ENCODE data around the gene GRIA1.
"Not testable (repeated sequence)": the region's sequence is repeated elsewhere in the genome, so short reads cannot be mapped to it uniquely, and the experiment has no call there.

The GRIA1 gene

DNA sequence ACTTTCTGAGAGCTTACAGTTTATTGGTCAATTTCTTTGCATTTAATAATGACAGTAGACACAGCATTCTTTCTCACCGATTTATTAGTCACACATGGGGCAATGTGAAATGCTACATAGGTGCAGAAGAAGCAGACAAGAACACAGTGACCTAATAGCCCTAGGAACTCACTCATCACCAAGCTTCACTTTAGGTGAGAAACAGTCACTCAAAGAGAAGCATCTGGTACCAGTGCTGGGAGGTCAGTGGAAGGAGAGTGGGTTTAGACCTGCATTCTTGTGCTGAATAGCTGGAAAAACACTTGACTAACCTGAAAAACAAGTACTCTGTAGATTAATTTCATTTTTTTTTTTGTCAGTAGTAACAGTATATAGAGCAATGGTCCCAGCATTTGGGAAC lies 179.6 kb downstream of the GRIA1 start:
- no peak for DNase-seq

GRCh38 chr5:153671653-153672346 lies 181.3 kb downstream of the GRIA1 start:
- no peak for DNase-seq

DNA sequence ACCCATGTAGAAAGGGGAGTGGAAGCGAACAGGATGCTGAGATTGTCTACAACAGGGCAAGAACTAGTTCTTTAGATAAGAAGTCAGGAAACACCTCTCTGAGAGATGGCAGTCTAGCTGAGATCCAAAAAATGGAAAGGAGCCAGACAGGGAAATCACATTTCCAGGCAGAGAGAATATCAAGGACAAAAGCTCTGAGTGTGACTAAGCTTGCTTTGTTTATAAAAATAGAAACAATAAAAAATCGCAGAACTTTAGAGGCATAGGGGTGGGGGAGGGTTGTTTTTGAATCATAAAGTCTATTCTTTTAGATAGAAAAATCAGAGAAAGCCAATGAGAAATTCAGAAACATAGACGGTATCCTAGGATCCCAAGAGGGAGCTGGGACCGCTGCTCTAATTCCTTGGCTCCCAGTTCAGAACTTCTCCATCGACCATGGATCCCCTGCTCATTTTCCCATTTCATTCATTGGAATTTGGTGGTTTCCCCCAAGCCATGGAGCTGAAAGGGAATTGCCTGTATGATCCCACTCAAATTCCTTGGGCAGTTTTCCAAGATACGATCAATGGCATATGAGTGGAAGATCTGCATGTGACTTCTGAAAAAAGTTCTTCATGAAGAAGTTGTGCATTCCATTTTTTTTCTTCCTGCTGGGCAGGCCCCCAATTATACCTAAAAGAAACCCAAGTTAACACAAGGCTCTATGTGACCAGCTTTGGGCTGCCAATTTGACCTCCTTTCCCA lies 182.0 kb downstream of the GRIA1 start:
- no peak for DNase-seq

- no peak for DNase-seq
Observed at GRCh38 chr5:153674356-153674755, 183.9 kb downstream of the GRIA1 start.

DNA sequence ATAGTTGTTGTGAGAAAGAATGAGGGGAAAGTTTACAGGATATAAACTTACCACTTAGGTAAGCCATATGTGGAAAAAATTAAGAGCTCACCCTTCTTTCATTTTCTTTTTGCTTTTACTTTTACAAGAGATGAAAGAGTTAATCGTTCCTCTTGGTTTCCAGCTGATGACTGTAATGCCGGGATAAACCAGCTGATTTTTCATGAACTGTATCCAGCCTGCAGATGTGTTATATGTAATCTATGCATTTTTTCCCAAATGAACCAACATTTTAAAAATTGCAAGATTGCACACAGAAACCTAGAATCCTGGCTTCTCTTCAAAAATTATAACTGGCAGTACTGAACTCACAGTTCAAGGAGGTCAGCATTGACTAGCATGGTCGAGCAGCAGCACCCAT lies 185.9 kb downstream of the GRIA1 start:
- no peak for DNase-seq

- no peak for DNase-seq
Observed at GRCh38 chr5:153676821-153677220, 186.4 kb downstream of the GRIA1 start.

GRCh38 chr5:153678617-153679329 lies 188.3 kb downstream of the GRIA1 start:
- no peak for DNase-seq

- DNase-seq: no peak
Observed at GRCh38 chr5:153690236-153690635, 199.8 kb downstream of the GRIA1 start.

DNA sequence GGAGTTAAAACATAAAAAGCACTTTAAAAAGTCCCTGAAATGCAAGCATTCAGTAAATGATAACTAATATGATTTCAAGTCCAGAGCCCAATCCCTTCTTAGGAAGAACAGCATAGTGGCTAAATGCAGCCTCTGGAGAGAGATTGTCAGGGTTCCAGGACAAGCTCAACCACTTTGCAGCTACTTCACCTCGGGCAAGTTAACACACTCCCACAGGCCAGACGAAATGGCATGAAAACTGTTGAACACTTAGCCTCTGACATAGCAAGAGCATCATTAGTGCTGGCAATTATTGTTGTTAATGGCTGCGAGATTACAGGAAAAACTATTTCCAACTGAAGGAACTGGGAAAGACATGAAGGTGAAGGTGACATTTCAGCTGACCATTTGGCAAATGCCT lies 205.8 kb downstream of the GRIA1 start:
- DNase-seq: no peak

- DNase-seq: no peak
Observed at GRCh38 chr5:153699035-153699434, 208.6 kb downstream of the GRIA1 start.

DNA sequence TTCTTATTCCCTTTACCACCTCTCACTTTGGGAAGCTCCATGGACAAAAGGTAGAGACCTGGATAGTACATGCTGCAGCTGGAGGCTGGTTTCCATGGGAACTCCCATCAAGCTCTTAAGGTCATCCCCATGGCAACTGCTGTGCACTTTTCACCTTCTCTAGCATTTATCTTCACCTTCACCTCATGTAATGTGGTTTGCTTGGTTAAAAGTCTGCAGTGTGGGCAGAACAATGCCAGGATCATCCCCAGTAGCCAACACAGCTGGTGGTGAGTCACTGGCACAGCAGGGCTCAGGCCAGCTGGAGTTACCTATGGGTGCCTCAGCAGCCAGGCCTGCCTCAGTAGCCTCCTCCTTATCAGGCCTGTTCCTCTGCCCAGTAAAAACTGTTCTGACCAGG lies 210.5 kb downstream of the GRIA1 start:
- DNase-seq: no peak

- no peak for DNase-seq
Observed at GRCh38 chr5:153702265-153702664, 211.8 kb downstream of the GRIA1 start.

DNA sequence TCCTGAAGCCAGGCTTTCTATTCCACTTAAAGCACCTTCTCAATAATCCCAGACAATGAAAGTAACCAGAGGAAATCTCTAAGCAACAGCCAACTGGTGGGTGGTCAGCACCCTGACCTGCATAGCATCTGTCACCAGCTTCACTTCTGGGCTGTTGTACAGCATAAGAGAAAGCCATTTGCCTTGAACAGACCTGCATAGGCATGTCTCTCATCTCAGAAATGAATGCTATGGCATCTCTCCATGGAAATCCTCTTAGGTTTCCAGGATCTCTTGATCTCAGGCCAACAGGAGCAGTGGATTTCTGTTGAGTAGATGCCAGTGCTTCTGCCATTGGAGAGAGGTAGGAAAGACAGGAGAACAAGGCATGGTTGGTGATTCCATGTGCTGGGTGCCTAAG lies 213.6 kb downstream of the GRIA1 start:
- DNase-seq: no peak

- no peak for DNase-seq
Observed at GRCh38 chr5:153707626-153708025, 217.2 kb downstream of the GRIA1 start.

DNA sequence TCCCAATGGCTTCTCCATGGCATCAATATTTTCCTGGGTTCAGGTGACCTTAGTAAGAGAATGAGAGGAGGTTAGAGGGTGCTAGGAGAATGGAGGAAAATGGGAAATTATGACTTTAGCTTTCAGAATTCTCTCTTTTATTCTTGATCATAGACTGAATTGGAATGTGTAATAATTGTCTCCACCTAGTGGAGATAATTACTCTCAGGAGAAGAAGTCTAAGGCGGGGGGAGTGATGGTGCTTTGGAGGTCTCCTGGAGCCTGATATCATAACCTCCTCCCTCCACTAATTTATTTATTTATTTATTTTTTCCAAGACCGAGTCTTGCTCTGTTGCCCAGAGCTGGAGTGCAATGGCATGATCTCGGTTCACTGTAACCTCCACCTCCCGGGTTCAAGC lies 221.3 kb downstream of the GRIA1 start:
- DNase-seq: no peak

GRCh38 chr5:153712946-153713345 lies 222.5 kb downstream of the GRIA1 start:
- DNase-seq: no peak

GRCh38 chr5:153713943-153714342 lies 223.5 kb downstream of the GRIA1 start:
- no peak for DNase-seq

DNA sequence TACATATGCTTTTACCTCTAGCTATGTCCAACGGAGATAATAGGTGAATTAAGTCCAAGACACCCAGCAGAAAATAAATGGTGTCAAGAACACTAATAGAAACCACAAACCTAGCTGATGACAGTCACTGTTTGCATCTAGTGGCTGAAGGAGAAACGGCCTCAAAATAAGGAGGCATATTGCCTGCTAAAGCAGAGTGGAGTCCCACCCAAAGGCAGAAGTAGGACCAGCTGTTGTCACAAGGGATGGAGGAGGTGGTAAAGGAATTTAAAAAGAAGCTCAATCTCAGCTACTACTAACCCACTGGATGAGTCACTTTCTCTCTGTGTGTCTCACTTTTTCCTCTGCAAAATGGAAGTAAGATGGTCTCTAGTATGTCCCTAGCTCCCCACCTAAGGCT lies 224.3 kb downstream of the GRIA1 start:
- no peak for DNase-seq

DNA sequence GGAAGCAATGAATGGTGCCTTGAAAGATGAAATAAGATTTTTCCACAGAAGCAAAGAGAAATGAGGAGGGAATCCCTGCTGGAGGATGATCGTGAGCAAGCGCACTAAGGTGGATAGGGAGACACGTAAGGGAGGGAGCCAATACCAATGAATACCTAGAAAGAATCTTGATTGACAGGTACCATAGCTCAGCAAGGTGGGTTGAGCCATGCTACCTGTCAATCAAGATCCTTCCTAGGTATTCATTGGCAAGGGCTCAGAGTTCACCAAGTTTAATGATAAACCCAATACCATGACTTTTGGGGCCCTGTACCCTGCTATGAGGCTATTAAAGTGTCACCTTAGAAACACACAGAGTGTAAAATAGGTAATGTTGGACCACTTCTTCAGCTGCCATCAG lies 226.8 kb downstream of the GRIA1 start:
- no peak for DNase-seq

GRCh38 chr5:153718713-153719112 lies 228.2 kb downstream of the GRIA1 start:
- no peak for DNase-seq

GRCh38 chr5:153719324-153719723 lies 228.9 kb downstream of the GRIA1 start:
- no peak for DNase-seq

- DNase-seq: not testable (repeated sequence)
Observed at GRCh38 chr5:153723022-153723610, 232.6 kb downstream of the GRIA1 start.

DNA sequence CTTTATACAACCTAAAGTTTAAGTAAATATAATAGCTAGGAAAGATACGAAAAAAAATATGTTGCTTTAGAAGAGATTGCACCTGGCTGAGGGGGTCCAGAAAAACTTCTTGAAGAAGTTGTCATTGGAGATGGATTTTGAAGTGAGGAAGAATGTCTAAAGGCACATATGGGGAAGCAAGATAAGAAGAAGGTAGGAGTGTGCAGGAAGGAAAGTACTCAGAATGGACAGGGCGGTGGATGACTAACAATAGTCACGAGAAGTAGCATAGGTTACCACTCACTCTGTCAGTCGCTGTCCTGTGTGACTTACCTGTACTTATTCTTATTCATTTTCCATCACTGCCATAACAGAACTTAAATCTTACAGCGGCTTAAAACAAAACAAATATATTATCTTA lies 251.6 kb downstream of the GRIA1 start:
- DNase-seq: no peak

GRCh38 chr5:153744751-153745150 lies 254.3 kb downstream of the GRIA1 start:
- DNase-seq: no peak
